Heart left ventricle (tissue), 16 donors: ENCODE data around the gene SPAG17. TPM values are rescaled to one million over a fixed set of nuclear protein-coding genes. Genes with fewer than 3 reads are reported as not detected.

Source experiments
- ATAC-seq, 4 donors: fragments of 200-7000 bp; cut with Tn5 transposase; one replicate each; pipeline ENCODE4 v1.9.1; 2020 to 2022; ENCODE audit warnings: moderate library complexity in 4 of 4, mild to moderate bottlenecking in 3 of 4, moderate number of reproducible peaks in 1 of 4
- DNase-seq, 5 donors: peaks; one replicate each; pipeline ENCODE4 v3.0.0-alpha.2; 2020
- H3K27ac ChIP-seq, 12 donors: fragments of 200-600 bp; sonication (generic) in 4 of 12; one replicate each; pipeline versions ENCODE4 v1.5.0 to v1.8.0; 2016 to 2022; ENCODE audit warnings: mild to moderate bottlenecking in 2 of 12
- H3K27me3 ChIP-seq, 9 donors: fragments of 200-600 bp; sonication (generic) in 2 of 9; one replicate each; pipeline versions ENCODE4 v1.5.1 to v1.8.0; 2016 to 2022; ENCODE audit warnings: mild to moderate bottlenecking in 3 of 9
- H3K36me3 ChIP-seq, 9 donors: fragments of 200-600 bp; sonication (generic) in 2 of 9; one replicate each; pipeline versions ENCODE4 v1.5.0 to v1.8.0; 2018 to 2022; ENCODE audit warnings: mild to moderate bottlenecking in 2 of 9
- H3K4me1 ChIP-seq, 12 donors: fragments of 200-600 bp; sonication (generic) in 4 of 12; one replicate each; pipeline versions ENCODE4 v1.5.0 to v1.8.0; 2016 to 2022; ENCODE audit warnings: mild to moderate bottlenecking in 3 of 12
- H3K4me3 ChIP-seq, 12 donors: fragments of 200-600 bp; sonication (generic) in 4 of 12; one replicate each; pipeline versions ENCODE4 v1.5.0 to v1.8.0; 2017 to 2022; ENCODE audit warnings: mild to moderate bottlenecking in 9 of 12, moderate library complexity in 4 of 12
- H3K9me3 ChIP-seq, 12 donors: fragments of 200-600 bp; sonication (generic) in 4 of 12; one replicate each; pipeline versions ENCODE4 v1.5.0 to v1.8.0; 2016 to 2022; ENCODE audit warnings: mild to moderate bottlenecking in 1 of 12
- POLR2A ChIP-seq, 2 donors: fragments of 450-650 bp; IDR thresholded peaks; one replicate each; pipeline ENCODE4 v1.6.1; 2017; ENCODE audit warnings: antibody characterized with exemption in 2 of 2, mild to moderate bottlenecking in 2 of 2, moderate library complexity in 2 of 2
- WGBS, 4 donors: extraction: QIAGEN DNeasy Blood & Tissue Kit in 2 of 4; methylation state at CpG; one replicate each; pipeline versions ENCODE4 v1.1.5 to v1.1.7; 2013 to 2018; 5-methylcytosine and 5-hydroxymethylcytosine counted together
- intact Hi-C, 10 donors: fragments of 100-400 bp; cut with DNase I; formaldehyde crosslinking; loops; one replicate each; pipeline versions ENCODE4 v1.11.1 to v1.14.2; 2022
- polyA plus RNA-seq, 2 donors: library from polyadenylated mRNA; stranded (reverse); fragments of 200-250 nt; gene quantifications; one replicate each; pipeline ENCODE4 v1.2.3, GENCODE V29; 2013
- total RNA-seq, 9 donors: library from RNA; depleted of rRNA in 2 of 9; stranded (reverse); fragments of >200 nt in 2 of 9; fragmentation: NEBNext Ultra II Directional in 3 of 9; extraction: Animal tissue kit (Norgen Biotek cat#: 25700) in 3 of 9; gene quantifications; one replicate each; pipeline versions ENCODE4 v1.1.0 to v1.2.4, GENCODE V29; 2016 to 2023
- TF ChIP-seq, protein P1 (sequence below), 12 donors: fragments of 200-600 bp; sonication (generic) in 4 of 12; IDR thresholded peaks; one replicate each; pipeline versions ENCODE4 v1.5.0 to v1.8.0; 2018 to 2022; ENCODE audit warnings: antibody characterized with exemption in 12 of 12, mild to moderate bottlenecking in 5 of 12
- donor health status: ischemic (EF 13 %, LVEDD 7.1; RV severe dilation, severe dysfunction).
- donor health status: healthy with polysubstance abuse.
- donor health status: DM: no; HTN: yes; CAD: no.
- donor health status: DM: no; HTN: no; CAD: no.
- donor health status: ischemic (EF 25% LVEDD 6.9; RV normal size, moderate dysfunction).
- donor health status: ischemic (EF 25% LVEDD 5.7; RV mildly dilated, moderate dysfunction).
- donor health status: healthy.
- donor health status: DM: yes; HTN: yes; CAD: no.
- donor health status: ischemic (EF 35%, LVEDD 5.7; RV mildly dilated, moderate dysfunction).
- donor health status: nonischemic (EF 11% LVEDD 7.7; RV severe dilation, severe dysfunction).
- donor health status: DM: yes; HTN: yes; CAD: no.
- donor health status: PGD.
- donor health status: ischemic (EF 29% LVEDD 5.4; RV normal size, mild dysfunction).
- donor health status: nonischemic (EF 23%, LVEDD 6.1; RV moderate dilation, normal function).

Gene SPAG17
- total and polyA plus RNA-seq, 11 donors = 0.38 to 0.48 TPM; not detected in 9

GRCh38 chr1:118007391-118007790, 177.6 kb downstream of the SPAG17 start:
- H3K27ac ChIP-seq = no peak overlapping the region
- H3K9me3 ChIP-seq = peaks cover 0 to 9% (median 0%) of the 10 kb centered on the region in 12 donors
- no peaks in the 10 kb centered on the region for H3K4me1 ChIP-seq
- TF ChIP-seq POLR2A (IDR thresholded peaks at IDR 0.05) = no peak
- TF ChIP-seq, protein P1, sequence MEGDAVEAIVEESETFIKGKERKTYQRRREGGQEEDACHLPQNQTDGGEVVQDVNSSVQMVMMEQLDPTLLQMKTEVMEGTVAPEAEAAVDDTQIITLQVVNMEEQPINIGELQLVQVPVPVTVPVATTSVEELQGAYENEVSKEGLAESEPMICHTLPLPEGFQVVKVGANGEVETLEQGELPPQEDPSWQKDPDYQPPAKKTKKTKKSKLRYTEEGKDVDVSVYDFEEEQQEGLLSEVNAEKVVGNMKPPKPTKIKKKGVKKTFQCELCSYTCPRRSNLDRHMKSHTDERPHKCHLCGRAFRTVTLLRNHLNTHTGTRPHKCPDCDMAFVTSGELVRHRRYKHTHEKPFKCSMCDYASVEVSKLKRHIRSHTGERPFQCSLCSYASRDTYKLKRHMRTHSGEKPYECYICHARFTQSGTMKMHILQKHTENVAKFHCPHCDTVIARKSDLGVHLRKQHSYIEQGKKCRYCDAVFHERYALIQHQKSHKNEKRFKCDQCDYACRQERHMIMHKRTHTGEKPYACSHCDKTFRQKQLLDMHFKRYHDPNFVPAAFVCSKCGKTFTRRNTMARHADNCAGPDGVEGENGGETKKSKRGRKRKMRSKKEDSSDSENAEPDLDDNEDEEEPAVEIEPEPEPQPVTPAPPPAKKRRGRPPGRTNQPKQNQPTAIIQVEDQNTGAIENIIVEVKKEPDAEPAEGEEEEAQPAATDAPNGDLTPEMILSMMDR (IDR thresholded peaks at IDR 0.05) = no peak
- no peak overlapping the region for H3K4me3 ChIP-seq
- DNase-seq (no peak), ATAC-seq (no peak)
- peaks cover 0 to 3% (median 0%) of the 10 kb centered on the region in 9 donors for H3K27me3 ChIP-seq
- WGBS, 4 donors = 65 to 72% (median 68%) methylated on average over 2 of the region's 2 CpGs
- intact Hi-C loops = loop anchor here in 1 of 10 donors (2.0 kb wide), 1 partner anchor 25 kb away; no protein-coding TSS in a partner anchor
- H3K36me3 ChIP-seq = no peaks in the 10 kb centered on the region

GRCh38 chr1:118004312-118004711, 180.7 kb downstream of the SPAG17 start:
- ATAC-seq (no peak), DNase-seq (no peak)
- TF ChIP-seq, protein P1 (IDR thresholded peaks at IDR 0.05) = no peak
- TF ChIP-seq POLR2A (IDR thresholded peaks at IDR 0.05) = no peak
- H3K27me3 ChIP-seq = peaks cover 0 to under 1% (median 0%) of the 10 kb centered on the region in 9 donors
- no peaks in the 10 kb centered on the region for H3K36me3 ChIP-seq
- 61 to 72% (median 69%) methylated on average over 4 to 5 of the region's 5 CpGs for WGBS, 4 donors
- peaks cover 0 to 10% (median 0%) of the 10 kb centered on the region in 12 donors for H3K9me3 ChIP-seq
- no peak overlapping the region for H3K4me3 ChIP-seq
- intact Hi-C loops = no loop called here
- no peaks in the 10 kb centered on the region for H3K4me1 ChIP-seq
- no peak overlapping the region for H3K27ac ChIP-seq

- H3K4me1 ChIP-seq = no peaks in the 10 kb centered on the region
- H3K9me3 ChIP-seq = no peaks in the 10 kb centered on the region
- no peaks in the 10 kb centered on the region for H3K27me3 ChIP-seq
- TF ChIP-seq, protein P1 (IDR thresholded peaks at IDR 0.05) = no peak
- no peak for TF ChIP-seq POLR2A (IDR thresholded peaks at IDR 0.05)
- H3K4me3 ChIP-seq = no peak overlapping the region
- H3K27ac ChIP-seq = no peak overlapping the region
- 62 to 85% (median 68%) methylated on average over 3 of the region's 3 CpGs for WGBS, 4 donors
- intact Hi-C loops = no loop called here
- ATAC-seq (no peak), DNase-seq (no peak)
- H3K36me3 ChIP-seq = no peaks in the 10 kb centered on the region
These were observed 199.1 kb downstream of the SPAG17 start for GRCh38 chr1:117985973-117986372.

GRCh38 chr1:117985239-117985638, 199.8 kb downstream of the SPAG17 start:
- no peak for TF ChIP-seq POLR2A (IDR thresholded peaks at IDR 0.05)
- TF ChIP-seq, protein P1 (IDR thresholded peaks at IDR 0.05) = no peak
- H3K36me3 ChIP-seq = no peaks in the 10 kb centered on the region
- 78 to 86% (median 81%) methylated on average over 1 of the region's 1 CpG for WGBS, 4 donors
- H3K4me1 ChIP-seq = no peaks in the 10 kb centered on the region
- H3K27me3 ChIP-seq = peaks cover 0 to 4% (median 0%) of the 10 kb centered on the region in 9 donors
- ATAC-seq (no peak), DNase-seq (no peak)
- no peak overlapping the region for H3K27ac ChIP-seq
- no peaks in the 10 kb centered on the region for H3K9me3 ChIP-seq
- H3K4me3 ChIP-seq = no peak overlapping the region
- intact Hi-C loops = no loop called here
